Measurements from ENCODE around the gene APBB3. TPM values are rescaled to one million over a fixed set of nuclear protein-coding genes. Genes with fewer than 3 reads are reported as not detected.
"Not testable (repeated sequence)": the region's sequence is repeated elsewhere in the genome, so short reads cannot be mapped to it uniquely, and the experiment has no call there.

The APBB3 gene, protein sequence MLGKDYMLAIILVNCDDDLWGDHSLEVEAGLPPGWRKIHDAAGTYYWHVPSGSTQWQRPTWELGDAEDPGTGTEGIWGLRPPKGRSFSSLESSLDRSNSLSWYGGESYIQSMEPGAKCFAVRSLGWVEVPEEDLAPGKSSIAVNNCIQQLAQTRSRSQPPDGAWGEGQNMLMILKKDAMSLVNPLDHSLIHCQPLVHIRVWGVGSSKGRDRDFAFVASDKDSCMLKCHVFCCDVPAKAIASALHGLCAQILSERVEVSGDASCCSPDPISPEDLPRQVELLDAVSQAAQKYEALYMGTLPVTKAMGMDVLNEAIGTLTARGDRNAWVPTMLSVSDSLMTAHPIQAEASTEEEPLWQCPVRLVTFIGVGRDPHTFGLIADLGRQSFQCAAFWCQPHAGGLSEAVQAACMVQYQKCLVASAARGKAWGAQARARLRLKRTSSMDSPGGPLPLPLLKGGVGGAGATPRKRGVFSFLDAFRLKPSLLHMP
- 27.2 TPM for polyA plus RNA-seq
- long read RNA-seq, donor 1, partial matches to known transcripts = 0 of 1 reads
- long read RNA-seq, donor 1, other reads (novel, unspliced or antisense) = 0 of 1 reads
- long read RNA-seq, donor 2, partial matches to known transcripts = 10 of 12 reads
- long read RNA-seq, donor 2, other reads (novel, unspliced or antisense) = 0 of 12 reads
- long read RNA-seq, donor 3, partial matches to known transcripts = 0 of 5 reads
- long read RNA-seq, donor 3, other reads (novel, unspliced or antisense) = 0 of 5 reads
- long read RNA-seq, donor 4 = 0 reads
- long read RNA-seq, donor 5, partial matches to known transcripts = 0 of 4 reads
- long read RNA-seq, donor 5, other reads (novel, unspliced or antisense) = 0 of 4 reads
- long read RNA-seq, donor 6, partial matches to known transcripts = 0 of 2 reads
- long read RNA-seq, donor 6, other reads (novel, unspliced or antisense) = 0 of 2 reads
- long read RNA-seq, donor 7, partial matches to known transcripts = 0 of 3 reads
- long read RNA-seq, donor 7, other reads (novel, unspliced or antisense) = 0 of 3 reads
- long read RNA-seq, donor 8, transcript APBB3-208 (2 exons, 875 nt) = major isoform, 5 of 13 reads
- long read RNA-seq, donor 8, partial matches to known transcripts = 5 of 13 reads
- long read RNA-seq, donor 8, other reads (novel, unspliced or antisense) = 0 of 13 reads
- long read RNA-seq, donor 9, partial matches to known transcripts = 0 of 5 reads
- long read RNA-seq, donor 9, other reads (novel, unspliced or antisense) = 0 of 5 reads
- long read RNA-seq, donor 10, partial matches to known transcripts = 0 of 2 reads
- long read RNA-seq, donor 10, other reads (novel, unspliced or antisense) = 0 of 2 reads
- long read RNA-seq, donor 11, partial matches to known transcripts = 0 of 6 reads
- long read RNA-seq, donor 11, other reads (novel, unspliced or antisense) = 0 of 6 reads

DNA sequence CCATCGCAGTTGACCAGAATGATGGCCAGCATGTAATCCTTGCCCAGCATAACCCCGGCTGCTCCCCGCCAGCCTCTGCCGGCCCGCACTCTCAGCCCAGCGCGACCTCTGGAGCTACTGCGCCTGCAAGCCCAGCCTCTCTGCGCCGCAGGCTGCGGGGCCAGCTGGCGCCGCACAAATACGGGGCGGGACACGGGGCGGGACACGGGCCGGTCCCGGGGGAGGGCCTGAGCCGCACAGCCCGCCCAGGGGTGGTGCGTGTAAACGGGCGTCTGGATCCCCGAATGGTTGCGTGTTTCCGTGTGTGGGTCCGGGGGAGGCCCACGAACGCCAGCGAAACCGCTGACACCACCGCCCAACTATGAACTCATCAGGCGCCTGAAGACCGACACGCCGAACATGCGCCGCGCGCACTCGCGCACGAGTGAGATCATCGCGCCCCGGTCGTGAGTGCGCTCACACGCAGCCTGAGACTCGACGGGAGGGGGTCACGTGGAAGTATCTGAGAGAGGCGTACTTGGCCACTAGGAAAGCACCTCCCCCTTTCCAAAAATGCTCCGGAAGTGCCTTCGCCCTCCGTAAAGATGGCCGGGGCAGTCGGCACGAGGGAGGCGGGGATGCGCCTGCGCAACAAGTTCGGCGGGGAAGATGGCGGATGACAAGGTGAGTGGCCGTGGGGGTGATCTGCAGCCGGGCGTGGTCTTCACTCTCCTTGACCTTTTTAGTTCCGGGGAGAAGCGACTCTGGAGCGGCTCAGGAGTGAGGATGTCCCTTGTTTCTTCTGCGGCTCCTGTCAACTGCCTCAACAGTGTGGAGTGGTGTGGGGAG lies at the start of gene APBB3, which contains the start of gene SLC35A4:
APBB3 (minus strand) TSS at position 403 of the 828 bp plus-strand sequence; CDS start at position 50, 353 bp downstream.
SLC35A4 (plus strand) TSS at position 633 of the 828 bp plus-strand sequence. CDS start 2,342 bp downstream, outside the sequence.
- Histone ChIP-seq H3K4me1 (ENCODE audit: control insufficient read depth, insufficient read depth, low read length) (peaks cover 10% of the 10 kb centered on the region), H3K4me3 (ENCODE audit: low read length) (peak within 1 kb of the TSS; percentile 70), H3K9me3 (ENCODE audit: control insufficient read depth, low read depth, low read length) (peaks cover 5% of the 10 kb centered on the region), H3K27ac (ENCODE audit: low read length) (peak within 1 kb of the TSS; percentile 85), H3K36me3 (ENCODE audit: control insufficient read depth, insufficient read depth, low read length) (peaks cover 42% of the 10 kb centered on the region), H3K27me3 (ENCODE audit: control insufficient read depth, insufficient read depth, low read length) (no peaks in the 10 kb centered on the region)
- DNase-seq = peak; percentile 98 to 99
- no CpG with 5 or more reads among the region's 74 CpGs for WGBS (ENCODE audit: insufficient coverage, low lambda C conversion rate)

DNA sequence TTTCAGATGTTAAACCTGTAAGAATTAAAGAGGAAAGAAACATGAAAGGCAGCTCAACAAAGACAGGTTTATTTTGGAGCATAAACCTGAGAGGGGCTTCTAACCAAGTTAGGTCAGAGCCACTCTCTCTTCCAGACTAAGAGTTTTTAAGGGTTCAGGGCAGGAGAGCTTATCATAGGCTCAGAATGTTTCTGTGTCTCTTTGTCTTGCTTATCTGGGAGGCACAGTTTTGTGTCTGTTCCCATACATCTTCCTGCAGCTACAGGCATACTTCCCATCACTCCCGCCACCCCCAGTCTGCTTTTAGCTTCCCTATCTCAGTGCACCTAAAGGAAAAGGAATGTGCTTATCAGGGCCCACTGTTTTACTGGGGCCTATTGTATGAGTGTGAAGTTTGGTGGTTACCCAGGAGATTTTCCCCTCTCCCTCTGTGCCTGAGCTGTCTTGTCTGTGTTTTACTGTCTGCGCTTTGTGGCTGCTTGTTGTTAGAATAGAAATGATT lies 46.7 kb upstream of the APBB3 start:
- H3K4me1 ChIP-seq (ENCODE audit: control insufficient read depth, insufficient read depth, low read length) = no peaks in the 10 kb centered on the region
- no CpG with 5 or more reads among the region's 2 CpGs for WGBS (ENCODE audit: insufficient coverage, low lambda C conversion rate)
- H3K4me3 ChIP-seq (ENCODE audit: low read length) = no peak overlapping the region
- no peak for DNase-seq
- no peak overlapping the region for H3K27ac ChIP-seq (ENCODE audit: low read length)
- no peaks in the 10 kb centered on the region for H3K27me3 ChIP-seq (ENCODE audit: control insufficient read depth, insufficient read depth, low read length)
- no peaks in the 10 kb centered on the region for H3K9me3 ChIP-seq (ENCODE audit: control insufficient read depth, low read depth, low read length)
- no peaks in the 10 kb centered on the region for H3K36me3 ChIP-seq (ENCODE audit: control insufficient read depth, insufficient read depth, low read length)

DNA sequence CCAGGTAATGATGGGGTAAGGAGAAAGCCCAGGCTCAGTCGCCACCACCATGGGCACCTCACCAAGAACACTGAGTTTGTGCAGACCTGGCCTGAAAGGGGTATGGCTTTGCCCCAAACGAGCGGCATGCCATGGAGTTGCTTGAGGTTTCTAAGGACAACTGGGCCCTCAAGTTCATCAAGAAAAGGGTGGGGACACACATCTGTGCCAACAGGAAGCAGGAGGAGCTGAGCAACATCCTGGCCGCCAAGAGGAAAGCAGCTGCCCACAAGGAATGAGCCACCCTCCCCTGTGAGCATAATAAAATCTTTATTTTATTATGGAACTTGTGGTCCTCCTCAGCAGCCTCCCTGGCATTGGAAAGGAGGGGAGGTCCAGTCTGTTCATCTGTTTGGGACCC lies 44.7 kb upstream of the APBB3 start:
- Histone ChIP-seq H3K27ac (ENCODE audit: low read length) (no peak overlapping the region), H3K4me1 (ENCODE audit: control insufficient read depth, insufficient read depth, low read length) (no peaks in the 10 kb centered on the region), H3K36me3 (ENCODE audit: control insufficient read depth, insufficient read depth, low read length) (no peaks in the 10 kb centered on the region), H3K9me3 (ENCODE audit: control insufficient read depth, low read depth, low read length) (no peaks in the 10 kb centered on the region), H3K27me3 (ENCODE audit: control insufficient read depth, insufficient read depth, low read length) (no peaks in the 10 kb centered on the region), H3K4me3 (ENCODE audit: low read length) (no peak overlapping the region)
- WGBS (ENCODE audit: insufficient coverage, low lambda C conversion rate) = no CpG with 5 or more reads among the region's 4 CpGs
- DNase-seq = no peak

DNA sequence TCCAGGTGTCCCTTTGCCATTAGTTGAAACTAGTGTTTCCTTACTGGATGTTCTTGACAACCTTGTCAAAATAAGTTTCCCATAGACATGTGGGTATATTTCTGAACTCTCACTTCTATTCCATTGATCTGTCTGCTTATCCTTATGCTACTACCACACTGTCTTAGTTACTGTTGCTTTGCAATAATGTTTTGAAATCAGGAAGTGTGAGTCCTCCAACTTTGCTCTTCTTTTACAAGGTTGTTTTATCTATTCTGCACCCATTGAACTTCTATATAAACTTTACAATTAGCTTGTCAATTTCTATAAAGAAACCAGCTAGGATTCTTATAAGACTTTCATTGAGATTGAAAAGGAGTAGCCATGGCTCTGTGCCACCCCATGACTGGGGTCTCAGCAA lies 44.3 kb upstream of the APBB3 start:
- Histone ChIP-seq H3K4me1 (ENCODE audit: control insufficient read depth, insufficient read depth, low read length) (no peaks in the 10 kb centered on the region), H3K27ac (ENCODE audit: low read length) (no peak overlapping the region), H3K9me3 (ENCODE audit: control insufficient read depth, low read depth, low read length) (no peaks in the 10 kb centered on the region), H3K27me3 (ENCODE audit: control insufficient read depth, insufficient read depth, low read length) (no peaks in the 10 kb centered on the region), H3K36me3 (ENCODE audit: control insufficient read depth, insufficient read depth, low read length) (no peaks in the 10 kb centered on the region), H3K4me3 (ENCODE audit: low read length) (no peak overlapping the region)
- no peak for DNase-seq

DNA sequence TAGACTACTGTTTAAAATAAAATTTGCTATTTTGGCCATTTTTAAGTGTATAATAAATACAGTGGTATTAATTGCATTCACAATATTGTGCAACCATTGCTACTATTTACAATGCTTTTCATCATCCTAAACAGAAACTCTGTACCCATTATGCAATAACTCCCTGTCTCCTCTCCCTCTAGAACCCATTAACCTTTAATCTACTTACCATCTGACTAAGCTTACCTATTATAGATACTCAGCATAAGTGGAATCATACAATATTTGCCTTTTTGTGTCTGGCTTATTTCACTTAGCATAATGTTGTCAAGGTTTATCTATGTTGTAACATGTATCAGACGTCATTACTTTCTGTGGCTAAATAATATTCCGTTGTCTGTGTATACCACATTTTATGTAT lies 42.6 kb upstream of the APBB3 start:
- peak in 1 of 2 donors; percentile 35 for DNase-seq
- no peaks in the 10 kb centered on the region for H3K27me3 ChIP-seq (ENCODE audit: control insufficient read depth, insufficient read depth, low read length)
- no peaks in the 10 kb centered on the region for H3K36me3 ChIP-seq (ENCODE audit: control insufficient read depth, insufficient read depth, low read length)
- no peaks in the 10 kb centered on the region for H3K9me3 ChIP-seq (ENCODE audit: control insufficient read depth, low read depth, low read length)
- no peak overlapping the region for H3K27ac ChIP-seq (ENCODE audit: low read length)
- no peaks in the 10 kb centered on the region for H3K4me1 ChIP-seq (ENCODE audit: control insufficient read depth, insufficient read depth, low read length)
- H3K4me3 ChIP-seq (ENCODE audit: low read length) = no peak overlapping the region
- 83% methylated on average over 2 of the region's 2 CpGs for WGBS (ENCODE audit: insufficient coverage, low lambda C conversion rate)

DNA sequence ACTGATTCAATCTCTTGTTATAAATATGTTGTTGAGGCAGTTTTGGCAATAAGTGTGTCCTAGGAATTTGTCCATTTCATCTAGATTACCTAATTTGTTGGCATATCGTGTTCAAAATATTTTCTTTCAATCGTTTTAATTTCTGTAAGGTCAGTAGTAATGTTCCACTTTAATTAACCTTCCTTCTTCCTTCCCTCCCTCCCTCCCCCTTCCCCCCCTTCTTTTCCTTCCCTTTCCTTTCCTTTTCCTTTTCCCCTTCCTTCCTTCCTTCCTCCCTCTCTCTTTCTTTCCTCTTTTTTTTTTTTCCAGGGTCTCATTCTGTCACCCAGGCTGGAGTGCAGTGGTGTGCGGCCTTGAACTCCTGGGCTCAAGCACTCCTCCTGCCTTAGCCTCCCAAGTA lies 41.5 kb upstream of the APBB3 start:
- WGBS (ENCODE audit: insufficient coverage, low lambda C conversion rate) = 100% methylated on average over 2 of the region's 3 CpGs
- Histone ChIP-seq H3K4me3 (ENCODE audit: low read length) (no peak overlapping the region), H3K27ac (ENCODE audit: low read length) (no peak overlapping the region), H3K27me3 (ENCODE audit: control insufficient read depth, insufficient read depth, low read length) (no peaks in the 10 kb centered on the region), H3K4me1 (ENCODE audit: control insufficient read depth, insufficient read depth, low read length) (no peaks in the 10 kb centered on the region), H3K36me3 (ENCODE audit: control insufficient read depth, insufficient read depth, low read length) (no peaks in the 10 kb centered on the region), H3K9me3 (ENCODE audit: control insufficient read depth, low read depth, low read length) (no peaks in the 10 kb centered on the region)
- no peak for DNase-seq

DNA sequence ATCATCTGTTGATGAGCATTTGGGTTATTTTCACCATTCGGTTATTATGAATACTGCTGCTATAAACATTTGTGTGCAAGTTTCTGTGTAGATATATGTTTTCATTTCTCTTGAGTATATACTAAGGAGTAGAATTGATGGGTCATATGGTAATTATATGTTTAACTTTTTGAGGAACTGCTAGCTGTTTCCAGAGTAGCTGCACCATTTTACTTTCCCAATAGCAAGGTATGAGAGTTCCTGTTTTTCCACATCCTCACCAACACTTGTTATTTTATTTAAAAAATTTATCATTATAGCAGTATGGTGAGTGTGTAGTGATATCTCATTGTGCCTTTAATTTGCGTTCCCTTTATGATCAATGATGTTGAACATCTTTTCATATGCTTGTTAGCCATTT lies 39.3 kb upstream of the APBB3 start:
- Histone ChIP-seq H3K4me3 (ENCODE audit: low read length) (no peak overlapping the region), H3K27me3 (ENCODE audit: control insufficient read depth, insufficient read depth, low read length) (no peaks in the 10 kb centered on the region), H3K4me1 (ENCODE audit: control insufficient read depth, insufficient read depth, low read length) (no peaks in the 10 kb centered on the region), H3K36me3 (ENCODE audit: control insufficient read depth, insufficient read depth, low read length) (no peaks in the 10 kb centered on the region), H3K9me3 (ENCODE audit: control insufficient read depth, low read depth, low read length) (no peaks in the 10 kb centered on the region), H3K27ac (ENCODE audit: low read length) (no peak overlapping the region)
- no peak for DNase-seq
- 100% methylated on average over 1 of the region's 2 CpGs for WGBS (ENCODE audit: insufficient coverage, low lambda C conversion rate)

DNA sequence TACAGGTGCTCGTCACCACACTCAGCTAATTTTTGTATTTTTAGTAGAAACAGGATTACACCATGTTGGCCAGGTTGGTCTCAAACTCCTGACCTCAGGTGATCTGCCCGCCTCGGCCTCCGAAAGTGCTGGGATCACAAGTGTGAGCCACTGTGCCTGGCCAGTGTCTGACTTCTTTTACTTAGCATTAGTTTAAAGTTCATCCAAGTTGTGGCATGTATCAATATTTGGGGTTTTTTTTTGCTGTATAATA lies 39.0 kb upstream of the APBB3 start:
- no CpG with 5 or more reads among the region's 4 CpGs for WGBS (ENCODE audit: insufficient coverage, low lambda C conversion rate)
- not testable (repeated sequence) for H3K27ac ChIP-seq (ENCODE audit: low read length)

DNA sequence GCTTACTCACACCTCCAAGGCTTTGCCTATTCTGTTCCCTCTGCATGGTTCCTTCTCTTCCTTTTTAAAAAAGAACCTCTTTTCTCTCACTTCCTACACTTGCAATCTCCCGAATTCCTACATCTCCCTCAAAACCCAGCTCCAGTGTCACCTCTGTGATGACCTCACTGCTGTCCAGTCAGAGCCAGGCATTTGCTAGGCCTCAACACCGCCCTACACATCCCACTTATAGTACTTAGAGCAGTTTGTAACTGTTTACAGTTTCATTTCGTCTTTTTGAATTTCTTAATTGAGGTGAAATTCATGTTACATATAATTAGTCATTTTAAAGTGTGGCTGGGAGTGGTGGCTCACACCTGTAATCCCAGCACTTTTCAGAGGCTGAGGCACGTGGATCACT lies 37.7 kb upstream of the APBB3 start:
- Histone ChIP-seq H3K9me3 (ENCODE audit: control insufficient read depth, low read depth, low read length) (no peaks in the 10 kb centered on the region), H3K27ac (ENCODE audit: low read length) (no peak overlapping the region), H3K36me3 (ENCODE audit: control insufficient read depth, insufficient read depth, low read length) (no peaks in the 10 kb centered on the region), H3K27me3 (ENCODE audit: control insufficient read depth, insufficient read depth, low read length) (no peaks in the 10 kb centered on the region), H3K4me1 (ENCODE audit: control insufficient read depth, insufficient read depth, low read length) (no peaks in the 10 kb centered on the region), H3K4me3 (ENCODE audit: low read length) (no peak overlapping the region)
- WGBS (ENCODE audit: insufficient coverage, low lambda C conversion rate) = no CpG with 5 or more reads among the region's 4 CpGs
- DNase-seq = no peak

More for the DNA sequence above, 39.0 kb upstream of the APBB3 start:
- H3K9me3 ChIP-seq (ENCODE audit: control insufficient read depth, low read depth, low read length); H3K4me1 ChIP-seq (ENCODE audit: control insufficient read depth, insufficient read depth, low read length); H3K36me3 ChIP-seq (ENCODE audit: control insufficient read depth, insufficient read depth, low read length); DNase-seq; H3K27me3 ChIP-seq (ENCODE audit: control insufficient read depth, insufficient read depth, low read length); H3K4me3 ChIP-seq (ENCODE audit: low read length): not testable (repeated sequence)

All from large intestine (tissue), 12 donors.